ENCODE results near the gene ABCD2.

DNA sequence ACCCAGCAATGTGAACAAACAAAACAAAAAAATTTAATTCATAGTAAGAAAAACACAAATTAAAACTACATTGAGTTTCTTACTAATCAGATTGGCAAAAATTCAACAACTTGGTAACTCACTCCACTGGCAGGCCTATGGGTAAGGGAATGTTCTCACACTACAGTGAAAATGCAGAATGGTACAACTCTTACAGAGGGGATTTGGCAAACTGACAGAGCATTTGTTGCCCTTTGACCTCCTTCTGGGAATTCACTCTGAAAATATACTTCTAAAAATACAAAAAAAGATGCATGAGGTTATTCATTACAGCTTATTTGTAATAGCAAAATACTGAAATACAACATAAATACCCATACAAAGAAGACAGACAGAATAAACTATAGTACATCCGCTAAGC is 32.8 kb downstream of the ABCD2 start:
- TF ChIP-seq, protein P1, sequence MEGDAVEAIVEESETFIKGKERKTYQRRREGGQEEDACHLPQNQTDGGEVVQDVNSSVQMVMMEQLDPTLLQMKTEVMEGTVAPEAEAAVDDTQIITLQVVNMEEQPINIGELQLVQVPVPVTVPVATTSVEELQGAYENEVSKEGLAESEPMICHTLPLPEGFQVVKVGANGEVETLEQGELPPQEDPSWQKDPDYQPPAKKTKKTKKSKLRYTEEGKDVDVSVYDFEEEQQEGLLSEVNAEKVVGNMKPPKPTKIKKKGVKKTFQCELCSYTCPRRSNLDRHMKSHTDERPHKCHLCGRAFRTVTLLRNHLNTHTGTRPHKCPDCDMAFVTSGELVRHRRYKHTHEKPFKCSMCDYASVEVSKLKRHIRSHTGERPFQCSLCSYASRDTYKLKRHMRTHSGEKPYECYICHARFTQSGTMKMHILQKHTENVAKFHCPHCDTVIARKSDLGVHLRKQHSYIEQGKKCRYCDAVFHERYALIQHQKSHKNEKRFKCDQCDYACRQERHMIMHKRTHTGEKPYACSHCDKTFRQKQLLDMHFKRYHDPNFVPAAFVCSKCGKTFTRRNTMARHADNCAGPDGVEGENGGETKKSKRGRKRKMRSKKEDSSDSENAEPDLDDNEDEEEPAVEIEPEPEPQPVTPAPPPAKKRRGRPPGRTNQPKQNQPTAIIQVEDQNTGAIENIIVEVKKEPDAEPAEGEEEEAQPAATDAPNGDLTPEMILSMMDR (IDR thresholded peaks at IDR 0.05), result no peak
- TF ChIP-seq EP300 (IDR thresholded peaks at IDR 0.05) (no peak), POLR2AphosphoS5 (IDR thresholded peaks at IDR 0.05) (no peak), POLR2A (IDR thresholded peaks at IDR 0.05) (no peak)

All from gastroesophageal sphincter (tissue), 3 donors.